OCI-LY1 (cell line): ENCODE measurements around the gene UQCR11.

Experiments used
- H2AFZ ChIP-seq: fragments of 200-600 bp; sonication (generic), shearing (Covaris generic); 2 replicates; pipeline ENCODE4 v1.6.0; 2014; ENCODE audit warnings: antibody characterized with exemption, mild to moderate bottlenecking, low read length
- H3F3A ChIP-seq: fragments of 200-600 bp; sonication (generic), shearing (Covaris generic); 2 replicates; pipeline ENCODE4 v1.6.0; 2014; ENCODE audit warnings: mild to moderate bottlenecking, antibody characterized with exemption, low read length, moderate library complexity; ENCODE audit not compliant: insufficient read depth
- H3K27ac ChIP-seq: fragments of 200-600 bp; sonication (generic); 2 replicates; pipeline ENCODE4 v1.5.1; 2014; ENCODE audit warnings: low read length, mixed run types, mild to moderate bottlenecking, low read depth; ENCODE audit not compliant: poor library complexity, severe bottlenecking
- H3K27me3 ChIP-seq: fragments of 200-600 bp; sonication (generic); 2 replicates; pipeline ENCODE4 v1.6.0; 2014; ENCODE audit warnings: antibody characterized with exemption, mild to moderate bottlenecking, low read length, moderate library complexity; ENCODE audit not compliant: insufficient read depth
- H3K36me3 ChIP-seq: fragments of 200-600 bp; sonication (generic); 2 replicates; pipeline ENCODE4 v1.6.1; 2014; ENCODE audit warnings: mild to moderate bottlenecking, antibody characterized with exemption, low read length, moderate library complexity, mixed read lengths; ENCODE audit not compliant: insufficient read depth
- H3K4me1 ChIP-seq: fragments of 200-600 bp; sonication (generic); 2 replicates; pipeline ENCODE4 v1.5.1; 2014; ENCODE audit warnings: mild to moderate bottlenecking, low read length, moderate library complexity; ENCODE audit not compliant: insufficient read depth, severe bottlenecking
- H3K4me2 ChIP-seq: fragments of 200-600 bp; sonication (generic), shearing (Covaris generic); 2 replicates; pipeline ENCODE4 v1.6.1; 2014; ENCODE audit warnings: low read length
- H3K4me3 ChIP-seq: fragments of 200-600 bp; sonication (generic); 2 replicates; pipeline ENCODE4 v1.5.1; 2014; ENCODE audit warnings: low read length, low read depth, mild to moderate bottlenecking, mixed read lengths; ENCODE audit not compliant: poor library complexity, severe bottlenecking
- H3K79me2 ChIP-seq: fragments of 200-600 bp; shearing (Covaris generic); 2 replicates; pipeline ENCODE4 v1.6.1; 2016; ENCODE audit warnings: mixed run types, low read length, mixed read lengths; ENCODE audit not compliant: insufficient read depth
- H3K9ac ChIP-seq: fragments of 200-600 bp; sonication (generic), shearing (Covaris generic); 2 replicates; pipeline ENCODE4 v1.6.1; 2014; ENCODE audit warnings: mild to moderate bottlenecking, low read length, mixed read lengths
- H3K9me2 ChIP-seq: fragments of 200-600 bp; sonication (generic), shearing (Covaris generic); 2 replicates; pipeline ENCODE4 v1.6.1; 2014; ENCODE audit warnings: low read depth, mild to moderate bottlenecking, low read length, mixed read lengths
- H3K9me3 ChIP-seq: fragments of 200-600 bp; shearing (Covaris generic); 2 replicates; pipeline ENCODE4 v1.6.1; 2014; ENCODE audit warnings: low read length, mixed read lengths
- H4K20me1 ChIP-seq: fragments of 200-600 bp; sonication (generic), shearing (Covaris generic); 2 replicates; pipeline ENCODE4 v1.6.0; 2016; ENCODE audit warnings: mild to moderate bottlenecking, low read length; ENCODE audit not compliant: insufficient read depth
- CTCF ChIP-seq: fragments of 200-600 bp; sonication (generic), shearing (Covaris generic); IDR thresholded peaks from 2 replicates; pipeline ENCODE4 v1.5.1; 2017; ENCODE audit warnings: mild to moderate bottlenecking, antibody characterized with exemption, low read length, moderate library complexity, mixed read lengths
- EZH2 ChIP-seq: fragments of 200-600 bp; sonication (generic), shearing (Covaris generic); IDR thresholded peaks from 2 replicates; pipeline ENCODE4 v1.8.0; 2017; ENCODE audit warnings: borderline replicate concordance, mixed run types, mild to moderate bottlenecking, antibody characterized with exemption, low read length, moderate library complexity, mixed read lengths

UQCR11 gene

GRCh38 chr19:1621021-1621420 lies 15.8 kb upstream of the UQCR11 start:
- H3K79me2 ChIP-seq: no peaks in the 10 kb centered on the region
- peaks cover 100% of the 10 kb centered on the region for H3K36me3 ChIP-seq
- H4K20me1 ChIP-seq: no peaks in the 10 kb centered on the region
- no peak overlapping the region for H2AFZ ChIP-seq
- H3K4me3 ChIP-seq: no peak overlapping the region
- H3K9me2 ChIP-seq: no peaks in the 10 kb centered on the region
- peaks cover 69% of the 10 kb centered on the region for H3K4me1 ChIP-seq
- H3K9ac ChIP-seq: no peak overlapping the region; the same call in 1 of the 2 replicates
- TF ChIP-seq CTCF (no peak), EZH2 (no peak)
- H3K27me3 ChIP-seq: no peaks in the 10 kb centered on the region
- H3K4me2 ChIP-seq: no peak overlapping the region; the same call in 1 of the 2 replicates
- H3F3A ChIP-seq: no peaks in the 10 kb centered on the region
- H3K27ac ChIP-seq: peak overlapping the region; percentile 73
- H3K9me3 ChIP-seq: no peaks in the 10 kb centered on the region

- no peaks in the 10 kb centered on the region for H3F3A ChIP-seq
- H3K27me3 ChIP-seq: no peaks in the 10 kb centered on the region
- H3K4me1 ChIP-seq: peaks cover 69% of the 10 kb centered on the region
- no peak overlapping the region for H3K9ac ChIP-seq
- no peak for TF ChIP-seq EZH2
- TF ChIP-seq CTCF: no peak
- no peak overlapping the region for H3K4me2 ChIP-seq
- no peaks in the 10 kb centered on the region for H3K79me2 ChIP-seq
- no peak overlapping the region for H2AFZ ChIP-seq
- no peaks in the 10 kb centered on the region for H4K20me1 ChIP-seq
- no peak overlapping the region for H3K4me3 ChIP-seq
- peaks cover 100% of the 10 kb centered on the region for H3K36me3 ChIP-seq
- H3K9me2 ChIP-seq: no peaks in the 10 kb centered on the region
- no peaks in the 10 kb centered on the region for H3K9me3 ChIP-seq
- H3K27ac ChIP-seq: peak overlapping the region; percentile 73
Measured at GRCh38 chr19:1620502-1620901, 15.2 kb upstream of the UQCR11 start.

DNA sequence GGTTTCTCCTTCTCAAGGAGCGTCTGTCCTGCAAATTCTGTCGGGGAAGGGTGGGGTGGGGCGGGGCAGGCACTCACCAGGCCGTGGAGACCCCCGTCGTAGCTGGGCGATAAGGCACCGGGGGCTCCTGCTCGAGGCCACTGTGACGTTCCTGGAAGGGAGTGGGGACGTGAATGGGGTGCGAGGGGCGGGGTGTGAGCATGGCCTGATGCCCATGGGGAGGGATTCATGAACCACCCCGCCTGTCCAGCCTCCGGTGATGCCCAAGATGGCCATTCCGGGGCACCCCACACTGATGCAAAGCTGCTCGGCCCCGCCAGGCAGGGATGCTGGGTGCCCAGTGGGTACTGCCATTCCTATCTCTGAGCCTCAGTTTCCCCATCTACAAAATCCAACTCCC lies 14.4 kb upstream of the UQCR11 start:
- H3K4me2 ChIP-seq: no peak overlapping the region
- H3K79me2 ChIP-seq: no peaks in the 10 kb centered on the region
- no peaks in the 10 kb centered on the region for H3K9me3 ChIP-seq
- peaks cover 100% of the 10 kb centered on the region for H3K36me3 ChIP-seq
- H3F3A ChIP-seq: no peaks in the 10 kb centered on the region
- H3K4me1 ChIP-seq: peaks cover 67% of the 10 kb centered on the region
- H4K20me1 ChIP-seq: no peaks in the 10 kb centered on the region
- no peaks in the 10 kb centered on the region for H3K27me3 ChIP-seq
- H3K9ac ChIP-seq: no peak overlapping the region
- H3K27ac ChIP-seq: no peak overlapping the region
- H3K9me2 ChIP-seq: no peaks in the 10 kb centered on the region
- H3K4me3 ChIP-seq: no peak overlapping the region
- H2AFZ ChIP-seq: no peak overlapping the region
- no peak for TF ChIP-seq CTCF
- TF ChIP-seq EZH2: no peak
